Measurements from ENCODE around the gene B3GNT5. TPM values are rescaled to one million over a fixed set of nuclear protein-coding genes. Genes with fewer than 3 reads are reported as not detected.

The B3GNT5 gene
- total RNA-seq, 2 experiments from 2014 or later, result 0.60 to 0.73 TPM

DNA sequence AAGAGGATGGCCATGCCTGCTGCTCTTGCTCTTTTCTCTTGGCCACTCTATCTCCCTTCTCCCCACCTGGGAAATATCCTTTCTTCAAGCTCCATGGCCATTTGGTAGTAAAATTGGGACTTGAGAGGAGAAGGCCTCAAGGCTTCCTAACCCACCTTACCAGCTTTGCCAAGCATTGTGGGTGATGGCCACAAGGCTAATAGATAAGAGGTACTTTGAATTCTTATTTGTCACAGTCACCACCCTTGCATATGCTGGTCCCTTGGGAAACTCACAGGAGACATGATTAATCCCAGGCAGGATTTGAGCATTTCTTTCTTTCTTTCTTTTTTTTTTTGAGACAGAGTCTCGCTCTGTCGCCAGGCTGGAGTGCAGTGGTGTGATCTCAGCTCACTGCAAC, 37.2 kb downstream of the B3GNT5 start:
- ChIA-PET CTCF (no interaction called here), POLR2A (no interaction called here)
- peaks cover 3% of the 10 kb centered on the region for H3K36me3 ChIP-seq (ENCODE audit: insufficient read depth, low read length)
- Mint-ChIP-seq H3K4me3 (no peak overlapping the region), H3K36me3 (ENCODE audit: low read depth) (no peaks in the 10 kb centered on the region), H3K27ac (no peak overlapping the region), H3K4me1 (ENCODE audit: low read depth) (peaks cover 19% of the 10 kb centered on the region), H3K27me3 (no peaks in the 10 kb centered on the region), H3K9me3 (no peaks in the 10 kb centered on the region)
- no peak overlapping the region for H3K27ac ChIP-seq (ENCODE audit: low read depth in 1 of 2, low read length in 2 of 2)
- no peak overlapping the region for H3K4me3 ChIP-seq (ENCODE audit: low read length)
- no peaks in the 10 kb centered on the region for H3K9me3 ChIP-seq (ENCODE audit: control insufficient read depth in 1 of 2, insufficient read depth in 1 of 2, low read length in 2 of 2)
- ATAC-seq (ENCODE audit: poor library complexity), result no peak
- DNase-seq, result no peak
- H3K4me1 ChIP-seq (ENCODE audit: insufficient read depth, low read length), result peaks cover 12% of the 10 kb centered on the region
- TF ChIP-seq, protein P1, sequence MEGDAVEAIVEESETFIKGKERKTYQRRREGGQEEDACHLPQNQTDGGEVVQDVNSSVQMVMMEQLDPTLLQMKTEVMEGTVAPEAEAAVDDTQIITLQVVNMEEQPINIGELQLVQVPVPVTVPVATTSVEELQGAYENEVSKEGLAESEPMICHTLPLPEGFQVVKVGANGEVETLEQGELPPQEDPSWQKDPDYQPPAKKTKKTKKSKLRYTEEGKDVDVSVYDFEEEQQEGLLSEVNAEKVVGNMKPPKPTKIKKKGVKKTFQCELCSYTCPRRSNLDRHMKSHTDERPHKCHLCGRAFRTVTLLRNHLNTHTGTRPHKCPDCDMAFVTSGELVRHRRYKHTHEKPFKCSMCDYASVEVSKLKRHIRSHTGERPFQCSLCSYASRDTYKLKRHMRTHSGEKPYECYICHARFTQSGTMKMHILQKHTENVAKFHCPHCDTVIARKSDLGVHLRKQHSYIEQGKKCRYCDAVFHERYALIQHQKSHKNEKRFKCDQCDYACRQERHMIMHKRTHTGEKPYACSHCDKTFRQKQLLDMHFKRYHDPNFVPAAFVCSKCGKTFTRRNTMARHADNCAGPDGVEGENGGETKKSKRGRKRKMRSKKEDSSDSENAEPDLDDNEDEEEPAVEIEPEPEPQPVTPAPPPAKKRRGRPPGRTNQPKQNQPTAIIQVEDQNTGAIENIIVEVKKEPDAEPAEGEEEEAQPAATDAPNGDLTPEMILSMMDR (IDR thresholded peaks at IDR 0.05), result no peak
- H3K27me3 ChIP-seq (ENCODE audit: control insufficient read depth in 1 of 2, insufficient read depth in 2 of 2, low read length in 2 of 2), result no peaks in the 10 kb centered on the region
- intact Hi-C loops (cut with DNase I, micrococcal nuclease), result no loop called here

DNA sequence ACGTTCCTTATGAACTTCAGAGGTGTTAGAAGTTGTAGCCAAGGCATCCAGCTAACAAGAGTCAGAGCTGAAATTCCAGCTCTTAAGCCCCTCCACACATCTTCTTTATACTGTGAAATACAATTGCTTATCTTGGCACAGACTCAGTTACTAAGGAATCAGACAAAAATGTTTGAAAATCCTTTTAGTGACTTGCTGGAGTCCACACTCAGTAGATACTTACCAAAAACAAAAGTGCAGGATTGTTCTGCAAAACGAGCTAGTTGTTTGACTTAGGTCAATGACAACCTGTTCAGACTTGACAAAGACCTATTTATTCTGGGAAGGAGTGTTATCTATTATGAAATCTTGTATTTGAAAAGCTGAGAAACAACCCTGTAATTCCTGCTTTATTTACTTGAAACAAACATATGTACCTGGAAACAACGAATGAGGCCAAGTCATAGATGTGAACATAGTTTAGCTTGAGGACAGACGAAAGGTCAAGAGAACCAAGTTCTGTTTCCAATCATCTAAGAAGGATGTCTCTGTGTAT, 38.5 kb downstream of the B3GNT5 start:
- ChIA-PET POLR2A (interaction anchor here (0.7 kb wide), 1 partner anchor 141 kb away, joined by 3 read pairs; no protein-coding TSS in a partner anchor), CTCF (interaction anchor here (1.1 kb wide), 1 partner anchor 13 kb away, joined by 5 read pairs; no protein-coding TSS in a partner anchor)
- Histone ChIP-seq H3K9me3 (ENCODE audit: control insufficient read depth in 1 of 2, insufficient read depth in 1 of 2, low read length in 2 of 2) (no peaks in the 10 kb centered on the region), H3K4me1 (ENCODE audit: insufficient read depth, low read length) (no peaks in the 10 kb centered on the region), H3K36me3 (ENCODE audit: insufficient read depth, low read length) (peaks cover 5% of the 10 kb centered on the region), H3K27ac (ENCODE audit: low read depth in 1 of 2, low read length in 2 of 2) (no peak overlapping the region), H3K4me3 (ENCODE audit: low read length) (no peak overlapping the region), H3K27me3 (ENCODE audit: control insufficient read depth in 1 of 2, insufficient read depth in 2 of 2, low read length in 2 of 2) (no peaks in the 10 kb centered on the region)
- intact Hi-C loops (cut with DNase I, micrococcal nuclease), result no loop called here
- H3K4me1 Mint-ChIP-seq (ENCODE audit: low read depth), result peaks cover 7% of the 10 kb centered on the region
- no peaks in the 10 kb centered on the region for H3K36me3 Mint-ChIP-seq (ENCODE audit: low read depth)
- no peaks in the 10 kb centered on the region for H3K9me3 Mint-ChIP-seq
- H3K27me3 Mint-ChIP-seq, result no peaks in the 10 kb centered on the region
- H3K4me3 Mint-ChIP-seq, result no peak overlapping the region
- DNase-seq (no peak), ATAC-seq (ENCODE audit: poor library complexity) (no peak)
- TF ChIP-seq, protein P1 (IDR thresholded peaks at IDR 0.05), result no peak
- no peak overlapping the region for H3K27ac Mint-ChIP-seq

DNA sequence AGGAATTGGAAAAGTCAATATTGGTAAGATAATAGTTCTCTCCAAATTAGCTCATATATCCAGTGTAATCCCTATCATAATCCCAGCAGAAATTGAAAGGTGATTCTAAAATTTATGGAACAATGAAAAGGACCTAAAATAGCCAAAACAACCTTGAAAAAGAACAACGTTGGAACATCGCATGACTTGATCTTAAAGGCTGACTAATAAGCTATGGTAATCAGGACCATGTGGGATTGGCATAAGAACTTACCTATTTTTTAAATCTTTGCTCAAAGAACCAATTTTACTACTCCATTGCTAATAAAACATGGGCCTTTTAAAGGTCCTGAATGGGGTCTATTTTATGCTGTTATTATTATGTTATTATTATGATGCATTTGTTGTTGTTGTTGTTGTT, 40.9 kb downstream of the B3GNT5 start:
- Mint-ChIP-seq H3K9me3 (no peaks in the 10 kb centered on the region), H3K4me3 (no peak overlapping the region), H3K4me1 (ENCODE audit: low read depth) (no peaks in the 10 kb centered on the region), H3K27me3 (no peaks in the 10 kb centered on the region), H3K27ac (no peak overlapping the region), H3K36me3 (ENCODE audit: low read depth) (no peaks in the 10 kb centered on the region)
- POLR2A ChIA-PET, result no interaction called here
- CTCF ChIA-PET, result no interaction called here
- no peak overlapping the region for H3K4me3 ChIP-seq (ENCODE audit: low read length)
- TF ChIP-seq, protein P1 (IDR thresholded peaks at IDR 0.05), result no peak
- no peak overlapping the region for H3K27ac ChIP-seq (ENCODE audit: low read depth in 1 of 2, low read length in 2 of 2)
- no peak for DNase-seq
- no peaks in the 10 kb centered on the region for H3K27me3 ChIP-seq (ENCODE audit: control insufficient read depth in 1 of 2, insufficient read depth in 2 of 2, low read length in 2 of 2)
- H3K9me3 ChIP-seq (ENCODE audit: control insufficient read depth in 1 of 2, insufficient read depth in 1 of 2, low read length in 2 of 2), result no peaks in the 10 kb centered on the region
- no peak for ATAC-seq (ENCODE audit: poor library complexity)
- peaks cover 5% of the 10 kb centered on the region for H3K36me3 ChIP-seq (ENCODE audit: insufficient read depth, low read length)
- intact Hi-C loops (cut with DNase I, micrococcal nuclease), result no loop called here
- no peaks in the 10 kb centered on the region for H3K4me1 ChIP-seq (ENCODE audit: insufficient read depth, low read length)
